Fibroblast of lung (primary cell): ENCODE measurements around the gene ERICH6. TPM values are rescaled to one million over a fixed set of nuclear protein-coding genes. Genes with fewer than 3 reads are reported as not detected.

Experiments used
- DNase-seq, 2 donors: peaks; one replicate each; pipeline versions ENCODE4 v3.0.0 to v3.0.0-alpha.2; 2010; ENCODE audit warnings: low read depth in 2 of 2
- H2AFZ ChIP-seq: 2 replicates; pipeline ENCODE4 v1.5.1; 2012; ENCODE audit warnings: low read length, control low read depth, inconsistent platforms
- H3K27ac ChIP-seq: 2 replicates; pipeline ENCODE4 v1.5.1; 2011; ENCODE audit warnings: low read length, control low read depth; ENCODE audit not compliant: insufficient read depth
- H3K27me3 ChIP-seq: 2 replicates; pipeline ENCODE4 v1.5.1; 2011; ENCODE audit warnings: mild to moderate bottlenecking, low read length; ENCODE audit not compliant: control insufficient read depth, insufficient read depth
- H3K36me3 ChIP-seq: 2 replicates; pipeline ENCODE4 v1.5.1; 2011; ENCODE audit warnings: low read length; ENCODE audit not compliant: control insufficient read depth, insufficient read depth
- H3K4me1 ChIP-seq: 2 replicates; pipeline ENCODE4 v1.5.1; 2011; ENCODE audit warnings: low read length; ENCODE audit not compliant: control insufficient read depth, insufficient read depth; ENCODE audit errors: extremely low read depth
- H3K4me2 ChIP-seq: 2 replicates; pipeline ENCODE4 v1.5.1; 2011; ENCODE audit warnings: low read length, control low read depth; ENCODE audit not compliant: insufficient read depth; ENCODE audit errors: extremely low read depth
- H3K4me3 ChIP-seq, 4 experiments: fragments of 200-600 bp in 1 of 4; sonication (generic) in 1 of 4; replicated peaks in 1 of 4; 2 replicates each; pipeline ENCODE4 v1.5.1; 2011 to 2016; ENCODE audit warnings: low read length in 4 of 4, low read depth in 3 of 4, mild to moderate bottlenecking in 3 of 4, control low read depth in 2 of 4, inconsistent platforms in 1 of 4, mixed read lengths in 1 of 4; ENCODE audit not compliant: insufficient read depth in 1 of 4; ENCODE audit errors: control extremely low read depth in 1 of 4
- H3K79me2 ChIP-seq: 2 replicates; pipeline ENCODE4 v1.5.1; 2012; ENCODE audit warnings: mild to moderate bottlenecking, low read length, inconsistent platforms; ENCODE audit not compliant: control insufficient read depth, insufficient read depth
- H3K9ac ChIP-seq: 2 replicates; pipeline ENCODE4 v1.5.1; 2011; ENCODE audit warnings: mild to moderate bottlenecking, low read length, control low read depth; ENCODE audit not compliant: insufficient read depth
- H3K9me3 ChIP-seq: 2 replicates; pipeline ENCODE4 v1.5.1; 2012; ENCODE audit warnings: low read depth, low read length; ENCODE audit not compliant: control insufficient read depth, insufficient read depth
- H4K20me1 ChIP-seq: 2 replicates; pipeline ENCODE4 v1.5.1; 2011; ENCODE audit warnings: low read length; ENCODE audit not compliant: control insufficient read depth, insufficient read depth; ENCODE audit errors: extremely low read depth
- EZH2 ChIP-seq: IDR thresholded peaks from 2 replicates; pipeline ENCODE4 v1.5.1; 2012; ENCODE audit warnings: low read length, control low read depth, mild to moderate bottlenecking; ENCODE audit errors: missing control alignments
- polyA plus RNA-seq, 2 donors: library from polyadenylated mRNA; depleted of rRNA in 1 of 2; stranded (reverse) in 1 of 2; unstranded in 1 of 2; fragments of >200 nt; gene quantifications; 2 replicates each; pipeline ENCODE4 v1.2.1, GENCODE V29; 2011 to 2012; ENCODE audit warnings: missing spikeins in 1 of 2
- total RNA-seq: library from RNA; depleted of rRNA; stranded (reverse); fragments of >200 nt; gene quantifications from 2 replicates; pipeline ENCODE4 v1.2.1, GENCODE V29; 2014
- TF ChIP-seq, protein P1 (sequence below), 2 donors: IDR thresholded peaks in 1 of 2; conservative IDR thresholded peaks in 1 of 2; 1 replicate in 1 of 2; 2 replicates in 1 of 2; pipeline ENCODE4 v1.5.1; 2011 to 2012; ENCODE audit warnings: low read length in 2 of 2, control low read depth in 1 of 2, inconsistent platforms in 1 of 2, low read depth in 1 of 2, mild to moderate bottlenecking in 1 of 2

Gene ERICH6
- total and polyA plus RNA-seq, 2 donors (not counting 1 experiment from before 2014, with no cell fraction given): under 0.01 TPM; not detected in 1

DNA sequence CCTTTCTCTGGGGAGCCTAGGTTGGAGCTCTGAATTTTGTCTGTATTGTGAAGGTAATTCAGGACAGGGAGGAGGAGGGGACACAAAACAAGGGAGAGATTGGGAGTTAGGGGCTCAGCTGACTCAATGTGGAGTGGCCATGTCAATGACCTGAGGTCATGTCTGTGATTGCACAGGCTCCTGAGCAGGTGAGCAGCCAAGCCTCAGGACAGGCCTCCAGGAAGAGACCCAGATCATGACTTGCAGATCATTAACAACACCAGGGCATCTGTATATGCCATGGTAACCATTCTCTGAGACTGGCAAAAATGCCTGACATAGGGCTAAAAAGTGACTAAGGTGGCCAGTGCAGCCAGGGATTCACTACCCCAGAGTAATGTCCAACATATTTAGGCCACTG, 20.9 kb downstream of the ERICH6 start:
- Histone ChIP-seq H2AFZ (no peak overlapping the region), H3K36me3 (no peaks in the 10 kb centered on the region), H3K79me2 (no peaks in the 10 kb centered on the region), H3K27me3 (peaks cover 7% of the 10 kb centered on the region), H3K27ac (no peak overlapping the region), H3K4me3 (no peak overlapping the region), H4K20me1 (no peaks in the 10 kb centered on the region), H3K9ac (no peak overlapping the region), H3K4me2 (no peak overlapping the region), H3K9me3 (no peaks in the 10 kb centered on the region), H3K4me1 (no peaks in the 10 kb centered on the region)
- TF ChIP-seq, protein P1, sequence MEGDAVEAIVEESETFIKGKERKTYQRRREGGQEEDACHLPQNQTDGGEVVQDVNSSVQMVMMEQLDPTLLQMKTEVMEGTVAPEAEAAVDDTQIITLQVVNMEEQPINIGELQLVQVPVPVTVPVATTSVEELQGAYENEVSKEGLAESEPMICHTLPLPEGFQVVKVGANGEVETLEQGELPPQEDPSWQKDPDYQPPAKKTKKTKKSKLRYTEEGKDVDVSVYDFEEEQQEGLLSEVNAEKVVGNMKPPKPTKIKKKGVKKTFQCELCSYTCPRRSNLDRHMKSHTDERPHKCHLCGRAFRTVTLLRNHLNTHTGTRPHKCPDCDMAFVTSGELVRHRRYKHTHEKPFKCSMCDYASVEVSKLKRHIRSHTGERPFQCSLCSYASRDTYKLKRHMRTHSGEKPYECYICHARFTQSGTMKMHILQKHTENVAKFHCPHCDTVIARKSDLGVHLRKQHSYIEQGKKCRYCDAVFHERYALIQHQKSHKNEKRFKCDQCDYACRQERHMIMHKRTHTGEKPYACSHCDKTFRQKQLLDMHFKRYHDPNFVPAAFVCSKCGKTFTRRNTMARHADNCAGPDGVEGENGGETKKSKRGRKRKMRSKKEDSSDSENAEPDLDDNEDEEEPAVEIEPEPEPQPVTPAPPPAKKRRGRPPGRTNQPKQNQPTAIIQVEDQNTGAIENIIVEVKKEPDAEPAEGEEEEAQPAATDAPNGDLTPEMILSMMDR (conservative IDR thresholded peaks at IDR 0.05 in 1 of 2, IDR thresholded peaks at IDR 0.05 in 1 of 2; ENCODE audit: low read depth in 1 of 2, low read length in 2 of 2): no peak
- TF ChIP-seq EZH2: no peak
- DNase-seq: no peak

GRCh38 chr3:150682279-150682678, 21.4 kb downstream of the ERICH6 start:
- no peak for DNase-seq
- H3K27me3 ChIP-seq: peaks cover 3% of the 10 kb centered on the region
- no peak overlapping the region for H3K4me3 ChIP-seq
- no peaks in the 10 kb centered on the region for H3K36me3 ChIP-seq
- H3K9ac ChIP-seq: no peak overlapping the region
- no peaks in the 10 kb centered on the region for H3K9me3 ChIP-seq
- H2AFZ ChIP-seq: no peak overlapping the region
- H4K20me1 ChIP-seq: no peaks in the 10 kb centered on the region
- no peak overlapping the region for H3K4me2 ChIP-seq
- H3K4me1 ChIP-seq: no peaks in the 10 kb centered on the region
- no peaks in the 10 kb centered on the region for H3K79me2 ChIP-seq
- H3K27ac ChIP-seq: no peak overlapping the region
- TF ChIP-seq, protein P1 (conservative IDR thresholded peaks at IDR 0.05 in 1 of 2, IDR thresholded peaks at IDR 0.05 in 1 of 2; ENCODE audit: low read depth in 1 of 2, low read length in 2 of 2): no peak
- TF ChIP-seq EZH2: no peak

DNA sequence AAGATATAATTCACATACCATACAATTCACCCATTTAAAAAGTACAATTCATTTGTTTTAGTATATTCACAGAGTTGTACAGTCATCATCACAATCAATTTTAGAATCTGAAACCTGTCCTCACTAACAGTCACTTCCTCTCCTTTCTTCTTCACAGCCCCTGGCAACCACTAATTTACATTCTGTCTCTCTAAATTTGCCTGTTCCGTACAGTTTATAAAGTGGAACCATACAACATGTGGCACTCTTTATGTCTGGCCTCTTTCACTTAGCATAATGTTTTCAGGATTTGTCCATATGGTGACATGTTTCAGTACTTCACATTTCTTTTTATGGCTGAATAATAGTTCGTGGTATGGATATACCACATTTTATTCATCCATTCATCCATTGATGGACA, 22.7 kb downstream of the ERICH6 start:
- no peak overlapping the region for H3K4me2 ChIP-seq
- H3K36me3 ChIP-seq: no peaks in the 10 kb centered on the region
- H3K9ac ChIP-seq: no peak overlapping the region
- H3K27ac ChIP-seq: no peak overlapping the region
- no peaks in the 10 kb centered on the region for H3K79me2 ChIP-seq
- no peaks in the 10 kb centered on the region for H3K4me1 ChIP-seq
- H4K20me1 ChIP-seq: no peaks in the 10 kb centered on the region
- H3K4me3 ChIP-seq: no peak overlapping the region
- no peaks in the 10 kb centered on the region for H3K27me3 ChIP-seq
- H2AFZ ChIP-seq: no peak overlapping the region
- no peaks in the 10 kb centered on the region for H3K9me3 ChIP-seq
- no peak for DNase-seq
- TF ChIP-seq, protein P1 (conservative IDR thresholded peaks at IDR 0.05 in 1 of 2, IDR thresholded peaks at IDR 0.05 in 1 of 2; ENCODE audit: low read depth in 1 of 2, low read length in 2 of 2): no peak
- no peak for TF ChIP-seq EZH2
